HFF-Myc (cell line): ENCODE measurements around the gene GGA1.

Experiments
- DNase-seq: peaks from one replicate; pipeline ENCODE4 v3.0.0-alpha.2; 2011; ENCODE audit warnings: low read depth; ENCODE audit errors: extremely low read depth
- H3K4me3 ChIP-seq: replicated peaks from 2 replicates; pipeline ENCODE4 v1.5.1; 2011; ENCODE audit warnings: low read depth, mild to moderate bottlenecking, control low read depth, low read length
- TF ChIP-seq, protein P1 (sequence below): IDR thresholded peaks from 2 replicates; pipeline ENCODE4 v1.5.1; 2012; ENCODE audit warnings: mild to moderate bottlenecking, low read depth, low read length, control low read depth; ENCODE audit errors: missing control alignments

The GGA1 gene

DNA sequence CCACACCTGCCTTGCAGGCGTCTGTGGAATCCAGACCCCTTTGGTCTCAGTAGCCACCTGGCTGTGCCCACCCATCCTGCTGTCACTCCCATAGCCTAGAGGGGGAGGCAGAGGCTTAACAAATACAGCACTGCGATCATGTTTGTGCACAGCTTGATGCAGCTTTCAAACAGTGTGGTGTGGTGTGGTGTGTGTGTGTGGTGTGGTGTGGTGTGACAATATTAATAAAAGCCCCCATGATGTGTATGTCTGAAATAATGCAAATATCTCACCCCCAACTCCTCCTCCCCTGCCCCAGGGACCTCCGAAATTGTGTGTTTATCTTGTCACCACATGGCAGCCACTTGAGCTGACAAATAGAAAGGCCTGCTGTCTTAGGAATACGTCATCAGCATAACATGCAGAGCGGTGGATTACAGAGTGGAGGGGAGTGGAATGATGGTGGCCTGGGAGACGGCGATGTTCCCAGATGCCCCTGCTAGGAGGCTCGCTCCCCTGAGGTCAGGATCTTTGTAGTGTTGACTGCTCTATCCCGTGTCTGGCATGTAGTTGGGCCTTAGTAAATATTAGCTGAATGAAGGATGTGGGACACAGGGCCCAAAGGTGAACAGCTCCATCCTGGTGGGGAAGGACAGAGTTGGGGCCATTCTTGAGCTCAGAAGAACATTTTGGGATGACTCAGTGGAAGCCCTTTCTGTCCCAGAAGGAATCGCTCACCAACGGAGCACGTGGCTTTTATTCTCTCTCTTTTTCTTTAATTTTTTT, 52.7 kb downstream of the GGA1 start:
- no peak for DNase-seq
- peak overlapping the region; percentile 68 for H3K4me3 ChIP-seq
- TF ChIP-seq, protein P1, sequence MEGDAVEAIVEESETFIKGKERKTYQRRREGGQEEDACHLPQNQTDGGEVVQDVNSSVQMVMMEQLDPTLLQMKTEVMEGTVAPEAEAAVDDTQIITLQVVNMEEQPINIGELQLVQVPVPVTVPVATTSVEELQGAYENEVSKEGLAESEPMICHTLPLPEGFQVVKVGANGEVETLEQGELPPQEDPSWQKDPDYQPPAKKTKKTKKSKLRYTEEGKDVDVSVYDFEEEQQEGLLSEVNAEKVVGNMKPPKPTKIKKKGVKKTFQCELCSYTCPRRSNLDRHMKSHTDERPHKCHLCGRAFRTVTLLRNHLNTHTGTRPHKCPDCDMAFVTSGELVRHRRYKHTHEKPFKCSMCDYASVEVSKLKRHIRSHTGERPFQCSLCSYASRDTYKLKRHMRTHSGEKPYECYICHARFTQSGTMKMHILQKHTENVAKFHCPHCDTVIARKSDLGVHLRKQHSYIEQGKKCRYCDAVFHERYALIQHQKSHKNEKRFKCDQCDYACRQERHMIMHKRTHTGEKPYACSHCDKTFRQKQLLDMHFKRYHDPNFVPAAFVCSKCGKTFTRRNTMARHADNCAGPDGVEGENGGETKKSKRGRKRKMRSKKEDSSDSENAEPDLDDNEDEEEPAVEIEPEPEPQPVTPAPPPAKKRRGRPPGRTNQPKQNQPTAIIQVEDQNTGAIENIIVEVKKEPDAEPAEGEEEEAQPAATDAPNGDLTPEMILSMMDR = peak; percentile 66

- H3K4me3 ChIP-seq = no peak overlapping the region
- DNase-seq = no peak
- TF ChIP-seq, protein P1 = no peak
These were observed 53.4 kb downstream of the GGA1 start for GRCh38 chr22:37662039-37662438.

DNA sequence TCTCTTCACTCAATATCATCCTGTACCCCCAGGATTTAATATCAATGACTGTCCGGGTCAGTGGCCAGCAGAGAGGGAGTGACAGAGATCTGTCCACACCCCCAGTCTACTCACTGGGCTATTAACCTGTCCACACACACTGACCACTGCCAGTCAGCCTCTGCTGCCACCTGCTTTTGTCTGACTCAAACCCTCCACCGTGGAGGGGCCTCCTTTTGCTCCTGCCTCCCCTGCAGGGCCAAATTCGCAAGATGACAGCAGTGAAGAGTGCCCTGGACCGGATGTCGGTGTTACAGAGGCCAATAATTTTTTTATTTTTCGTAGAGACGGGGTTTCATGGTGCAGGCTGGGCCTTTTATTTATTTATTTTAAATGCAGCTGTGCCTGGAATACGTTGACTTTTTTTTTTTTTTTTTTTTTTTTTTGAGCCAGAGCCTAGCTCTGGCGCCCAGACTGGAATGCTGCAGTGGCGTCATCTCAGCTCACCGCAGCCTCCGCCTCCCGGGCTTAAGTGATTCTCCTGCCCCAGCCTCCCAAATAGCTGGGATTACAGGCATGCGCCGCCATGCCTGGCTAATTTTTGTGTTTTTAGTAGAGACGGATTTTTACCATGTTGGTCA, 55.0 kb downstream of the GGA1 start:
- TF ChIP-seq, protein P1 = no peak
- no peak overlapping the region for H3K4me3 ChIP-seq
- DNase-seq = no peak

- no peak for DNase-seq
- TF ChIP-seq, protein P1 = no peak
- H3K4me3 ChIP-seq = no peak overlapping the region
These were observed 55.8 kb downstream of the GGA1 start for GRCh38 chr22:37664249-37665101.

DNA sequence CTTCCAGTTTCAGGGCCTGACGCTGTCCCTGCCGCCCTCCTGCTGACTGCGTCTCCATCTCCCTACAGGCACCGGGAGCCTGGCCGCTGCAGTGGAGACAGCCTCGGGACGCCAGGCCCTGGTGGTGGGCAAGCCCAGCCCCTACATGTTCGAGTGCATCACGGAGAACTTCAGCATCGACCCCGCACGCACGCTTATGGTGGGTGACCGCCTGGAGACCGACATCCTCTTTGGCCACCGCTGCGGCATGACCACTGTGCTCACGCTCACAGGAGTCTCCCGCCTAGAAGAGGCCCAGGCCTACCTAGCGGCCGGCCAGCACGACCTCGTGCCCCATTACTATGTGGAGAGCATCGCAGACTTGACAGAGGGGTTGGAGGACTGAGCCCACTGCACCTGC, 56.9 kb downstream of the GGA1 start:
- TF ChIP-seq, protein P1 = no peak
- no peak for DNase-seq
- no peak overlapping the region for H3K4me3 ChIP-seq

- DNase-seq = no peak
- TF ChIP-seq, protein P1 = no peak
- H3K4me3 ChIP-seq = no peak overlapping the region
These were observed 61.0 kb downstream of the GGA1 start for GRCh38 chr22:37669586-37669985.
